Dedifferentiated amniotic fluid mesenchymal stem cell (primary cell): ENCODE data around the gene PVALEF.

Source experiments
- DNase-seq: peaks from one replicate; pipeline ENCODE4 v3.0.0-alpha.2; 2016; ENCODE audit errors: extremely low spot score

Gene PVALEF

DNA sequence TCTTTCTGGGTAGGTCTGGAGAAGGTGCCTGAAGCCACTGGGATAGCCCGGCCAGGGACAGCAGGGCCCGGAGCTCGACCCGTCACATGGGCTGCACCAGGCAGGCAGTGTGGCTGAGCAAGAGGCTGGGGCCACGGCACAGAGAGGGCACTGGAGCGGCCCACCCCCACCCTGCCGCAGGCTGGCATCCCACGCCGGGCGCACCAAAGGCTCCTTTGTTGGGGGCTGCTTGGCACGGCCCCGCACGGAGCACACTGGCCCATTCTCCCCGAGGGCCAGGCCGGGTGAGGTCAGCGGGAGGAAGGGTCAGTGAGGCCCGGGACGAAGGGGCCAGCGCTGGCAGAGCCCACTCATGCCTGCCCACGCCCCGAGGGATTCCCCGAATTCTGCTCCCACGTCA, 36.5 kb upstream of the PVALEF start:
- no peak for DNase-seq

- no peak for DNase-seq
Measured at GRCh38 chr17:81129289-81129688, 36.0 kb upstream of the PVALEF start.

- DNase-seq = no peak
Measured at GRCh38 chr17:81129711-81130367, 35.5 kb upstream of the PVALEF start.

DNA sequence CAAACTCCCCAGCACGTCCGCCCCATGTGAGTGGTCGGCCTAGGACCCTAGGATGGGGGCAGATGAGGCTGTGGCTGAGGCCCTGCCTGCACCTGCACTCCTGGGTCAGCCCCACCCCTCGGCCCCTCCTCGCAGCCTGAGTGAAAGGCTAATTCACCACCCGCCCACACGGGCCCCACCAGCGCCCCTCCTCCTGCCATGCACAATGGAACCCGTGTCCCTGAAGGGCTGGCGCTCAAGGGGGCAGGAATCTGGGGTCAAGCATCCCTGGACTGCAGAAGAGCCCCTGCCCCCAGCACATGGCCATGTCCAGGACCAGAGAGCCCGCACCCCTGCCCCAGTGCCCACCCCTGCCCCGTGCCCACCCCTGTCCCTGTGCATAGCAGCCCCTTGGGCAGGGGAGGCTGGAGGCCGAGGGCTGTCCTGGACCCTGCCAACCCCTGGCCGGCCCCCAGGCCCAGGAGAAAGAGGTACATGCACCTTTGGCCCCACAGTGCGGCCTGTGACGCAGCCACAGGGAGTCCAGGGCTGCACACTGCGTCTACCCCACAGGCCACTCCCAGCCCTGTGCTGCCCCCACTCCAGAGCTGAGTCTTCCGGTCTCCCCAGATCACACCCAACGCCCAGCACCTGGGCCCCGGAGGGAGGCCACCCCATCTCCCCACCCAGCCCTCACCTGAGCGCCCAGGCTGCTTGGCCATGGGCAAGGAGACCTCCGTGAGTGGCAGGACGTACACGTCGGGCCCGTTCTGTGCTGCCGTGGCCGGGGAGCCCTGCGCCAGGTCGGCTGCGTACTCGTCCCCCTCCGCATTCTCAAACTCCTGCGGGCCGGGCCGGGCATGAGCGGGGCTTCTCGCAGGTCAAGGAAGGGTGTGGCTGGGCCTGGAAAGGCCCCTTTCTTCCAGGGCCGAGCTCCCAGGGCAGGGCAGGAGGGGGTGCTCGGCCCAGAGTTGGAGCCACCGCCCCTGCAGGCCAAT, 34.6 kb upstream of the PVALEF start:
- DNase-seq = no peak

DNA sequence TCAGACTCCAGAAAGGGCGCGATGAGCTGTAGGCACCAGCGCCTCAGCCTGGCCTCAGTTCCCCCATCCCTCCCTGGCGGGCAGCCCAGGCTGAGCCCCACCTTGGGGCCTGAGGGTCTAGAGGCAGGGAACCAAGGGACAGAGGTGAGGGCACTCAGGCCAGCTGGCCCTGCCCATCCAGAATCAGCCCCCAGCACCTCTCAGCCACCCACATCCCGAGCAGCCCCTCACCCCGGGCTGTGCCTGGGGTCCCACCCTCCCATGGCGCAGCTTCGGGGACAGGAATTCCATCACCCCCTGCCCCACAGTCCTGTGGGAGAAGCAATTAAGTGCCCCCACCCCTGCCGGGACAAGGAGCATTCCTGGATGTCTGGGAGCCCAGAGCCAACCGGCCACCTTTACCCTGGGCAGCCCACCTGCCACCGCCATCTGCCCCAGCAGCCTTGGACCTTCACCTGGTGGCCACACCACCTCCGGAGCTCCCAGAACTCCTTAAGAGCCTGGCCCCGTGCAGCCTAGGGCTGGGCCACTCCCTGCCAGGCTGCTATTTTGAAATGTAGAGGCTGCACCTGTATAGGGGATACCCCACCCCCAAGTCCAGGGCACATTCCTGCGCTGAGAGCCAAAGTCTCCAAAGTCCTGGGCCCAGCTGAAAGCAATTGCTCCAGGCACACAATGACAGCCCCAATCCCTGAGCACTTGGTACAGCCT, 33.7 kb upstream of the PVALEF start:
- no peak for DNase-seq

DNA sequence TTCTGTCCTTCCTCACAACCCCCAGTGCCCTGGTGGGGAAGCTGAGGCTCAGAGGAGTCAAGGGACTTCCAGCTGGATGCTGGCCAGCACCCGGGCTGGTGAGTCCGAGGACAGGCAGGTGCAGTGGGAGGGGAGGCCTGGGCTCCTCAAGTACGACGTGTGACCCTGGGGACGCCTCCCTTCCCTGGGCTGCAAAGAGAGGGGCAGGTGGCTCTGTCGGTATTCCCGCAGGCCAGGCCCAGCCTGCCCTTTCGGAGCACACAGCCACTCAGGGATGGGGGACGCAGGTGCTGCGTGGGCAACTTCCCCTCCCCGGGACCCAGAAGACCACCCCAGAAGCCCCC, 33.1 kb upstream of the PVALEF start:
- no peak for DNase-seq

DNA sequence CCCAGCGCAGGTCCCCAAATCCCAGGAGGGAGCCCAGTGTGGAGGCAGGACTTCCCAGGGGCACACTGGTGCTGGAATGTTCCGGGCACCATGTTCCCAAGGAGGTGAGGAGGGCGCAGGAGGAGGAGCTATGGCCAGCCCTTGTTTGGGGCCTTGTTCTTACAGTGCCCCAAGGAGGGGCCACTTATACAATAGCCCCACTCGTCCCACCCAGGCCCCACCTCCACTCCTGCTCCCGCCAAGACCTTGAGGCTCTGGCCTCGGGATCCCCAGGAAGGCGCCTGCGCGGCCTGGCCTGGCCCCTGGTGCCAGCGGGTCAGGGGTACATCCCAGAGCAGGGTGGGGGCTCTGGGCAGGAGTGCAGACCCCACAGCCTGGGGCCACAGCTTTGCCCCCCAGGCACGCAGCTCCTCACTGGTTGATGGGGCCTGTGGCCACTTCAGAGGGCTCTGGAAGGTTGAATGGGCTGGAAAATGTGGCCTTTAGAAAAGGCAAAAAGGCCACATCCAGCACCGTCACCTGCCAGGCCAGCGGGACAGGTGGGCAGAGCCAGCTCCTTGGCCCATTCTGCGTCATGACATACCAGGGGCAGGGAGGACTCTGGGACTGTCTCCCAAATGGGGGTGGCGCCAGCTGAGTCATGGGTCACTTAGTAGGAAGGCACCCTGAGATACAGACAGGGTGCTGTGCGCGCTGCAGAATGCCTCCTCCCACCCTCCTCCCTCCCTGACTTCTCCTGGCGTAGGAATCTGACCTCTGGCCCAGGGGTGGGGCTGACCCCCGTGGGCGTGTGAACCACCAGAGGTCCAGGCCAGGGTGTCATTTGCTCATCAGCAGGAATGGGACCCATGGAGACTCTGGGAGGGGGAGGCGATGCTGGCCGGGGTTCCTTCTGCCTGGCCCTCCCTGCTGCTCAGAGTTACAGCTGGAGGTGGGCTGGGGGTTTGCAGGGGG, 32.3 kb upstream of the PVALEF start:
- no peak for DNase-seq

DNA sequence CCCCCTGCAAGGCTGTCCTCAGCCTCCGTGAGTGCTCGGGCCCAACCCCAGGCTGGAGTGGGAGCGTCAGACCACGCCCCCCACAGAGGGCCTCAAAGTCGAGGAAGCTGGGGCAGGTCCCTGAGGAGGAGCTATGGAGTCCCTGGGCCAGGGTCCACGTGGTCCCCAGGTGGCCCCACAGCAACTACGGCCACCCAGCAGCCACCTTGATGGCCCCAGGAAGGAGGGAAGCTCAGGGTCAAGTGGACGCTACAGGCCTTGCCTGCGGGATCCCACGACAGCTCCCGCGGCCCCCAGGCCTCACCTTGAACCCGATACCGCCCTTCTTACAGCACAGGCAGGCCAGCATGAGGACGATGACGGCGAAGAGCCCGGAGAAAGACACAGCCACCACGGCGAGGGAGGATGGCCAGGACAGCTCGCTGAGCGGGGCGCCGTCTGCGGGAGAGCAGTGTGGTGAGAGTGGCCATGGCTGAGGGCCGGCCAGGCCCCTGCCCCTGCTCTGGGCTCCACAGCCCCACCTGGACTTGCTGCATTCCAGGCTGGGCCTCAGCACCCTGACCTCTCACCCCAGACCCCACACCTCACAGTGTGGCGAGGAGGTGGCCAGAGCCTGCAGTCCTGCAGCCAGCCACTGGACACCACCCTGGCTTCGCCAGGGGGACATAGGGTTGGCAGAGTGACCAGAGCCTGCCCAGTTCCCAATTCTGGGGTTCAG, 31.1 kb upstream of the PVALEF start:
- DNase-seq = no peak

DNA sequence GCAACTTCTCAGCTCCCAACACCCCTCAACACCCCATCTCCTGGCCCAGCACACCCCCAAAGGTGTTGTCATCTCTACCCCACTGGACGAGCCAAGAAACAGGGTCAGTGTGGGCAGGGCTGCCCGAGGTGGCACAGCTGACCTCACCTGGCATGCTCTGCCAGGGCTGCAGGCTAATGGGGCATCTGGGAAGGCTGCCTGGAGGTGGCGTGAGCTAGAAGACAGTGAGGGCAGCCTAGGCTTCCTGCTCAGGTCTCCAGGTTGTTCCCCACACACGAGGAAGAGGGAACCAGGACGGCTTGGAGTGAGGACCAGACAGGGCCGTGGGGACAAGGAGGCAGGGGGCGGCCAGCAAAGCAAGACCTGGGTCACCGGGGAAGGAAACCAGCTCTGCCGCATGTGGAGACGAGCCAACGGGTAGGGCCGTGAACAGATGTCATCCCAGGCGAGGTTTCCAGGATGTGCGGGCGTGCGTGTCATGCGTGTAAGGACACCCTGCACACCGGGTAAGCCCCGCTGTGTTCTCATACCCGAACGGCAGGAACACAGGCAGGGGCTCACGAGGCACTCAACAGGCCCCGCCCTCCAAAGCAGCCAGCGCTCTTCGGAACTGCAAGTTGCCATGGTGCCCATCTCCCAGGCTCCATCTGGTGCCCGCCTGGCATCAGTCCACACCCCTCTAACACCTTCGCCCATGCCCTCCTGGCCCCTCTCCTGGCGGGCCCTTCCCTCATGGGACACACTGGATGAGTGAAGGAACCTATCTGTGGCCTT, 29.6 kb upstream of the PVALEF start:
- DNase-seq = no peak

DNA sequence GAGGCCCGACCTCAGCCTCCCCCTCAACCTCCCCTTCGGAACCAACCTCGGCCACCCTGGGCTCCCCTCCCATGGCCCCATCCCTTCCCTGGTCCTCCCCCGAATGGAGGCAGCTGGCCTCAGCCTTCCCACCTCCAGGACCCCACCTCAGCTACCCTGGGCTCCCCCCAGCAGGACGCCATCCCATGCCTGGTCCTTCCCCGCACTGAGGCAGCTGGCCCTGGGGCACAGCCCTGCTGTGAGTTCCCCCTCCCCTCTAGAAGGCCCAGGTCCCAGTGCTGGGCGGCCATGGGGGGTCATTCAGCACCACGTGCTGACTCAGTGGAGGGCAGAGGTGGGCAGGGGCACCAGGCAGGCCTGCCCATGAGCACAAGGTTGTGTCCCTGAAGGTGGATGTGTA, 28.9 kb upstream of the PVALEF start:
- no peak for DNase-seq

DNA sequence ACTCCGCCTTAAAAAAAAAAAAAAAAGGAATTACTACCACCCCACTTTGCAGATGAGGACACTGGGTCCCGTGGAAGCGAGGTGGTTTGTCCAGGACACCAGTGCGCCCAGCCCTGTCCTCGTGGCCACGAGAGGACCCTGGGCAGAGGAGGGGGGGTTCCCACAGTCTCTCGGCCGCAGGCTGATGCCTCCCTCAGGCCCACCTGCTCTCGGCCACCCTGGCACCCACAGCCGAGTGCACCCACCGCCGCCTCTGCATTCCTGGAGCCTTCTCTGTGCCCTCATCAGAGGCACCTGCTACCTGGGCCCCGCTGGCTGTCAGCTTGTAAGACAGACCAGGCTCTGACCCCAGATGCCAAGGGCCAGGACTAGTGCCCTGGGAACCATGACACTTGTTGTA, 28.1 kb upstream of the PVALEF start:
- no peak for DNase-seq

GRCh38 chr17:81138083-81138482, 27.2 kb upstream of the PVALEF start:
- DNase-seq = no peak

DNA sequence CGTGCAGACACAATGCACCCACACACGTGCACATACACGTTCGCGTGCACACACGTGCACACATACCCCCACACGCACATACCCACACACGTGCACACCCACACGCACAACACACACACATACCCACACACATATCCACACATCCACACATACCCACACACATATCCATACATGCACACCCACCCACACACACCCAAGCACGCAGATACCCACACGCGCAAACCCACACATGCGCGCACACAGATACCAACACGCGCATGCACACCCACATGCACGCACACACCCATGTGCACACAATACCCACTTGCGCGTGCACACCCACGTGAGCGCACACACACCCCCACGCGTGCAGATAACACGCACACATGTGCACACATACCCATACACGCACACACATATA, 26.8 kb upstream of the PVALEF start:
- DNase-seq = no peak

DNA sequence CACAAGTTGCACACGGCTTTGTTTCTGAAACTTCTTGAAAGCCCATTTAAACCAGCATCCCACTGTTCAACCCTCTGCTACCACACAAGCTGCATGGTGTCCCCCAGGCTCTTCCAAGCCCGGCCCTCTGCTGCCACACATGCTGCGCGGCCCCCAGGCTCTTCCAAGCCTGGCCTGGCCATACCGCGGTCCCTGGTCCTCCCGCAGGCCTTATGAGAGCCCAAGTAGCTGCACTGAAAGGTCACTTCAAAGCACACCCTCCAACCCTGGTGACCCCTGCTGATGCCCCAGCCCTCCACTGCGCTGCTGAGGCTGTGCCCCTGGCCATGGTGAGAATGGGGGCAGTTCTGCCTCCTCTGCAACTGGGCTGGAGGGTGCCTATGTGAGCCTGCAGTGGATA, 25.9 kb upstream of the PVALEF start:
- DNase-seq = no peak

GRCh38 chr17:81140018-81140417, 25.3 kb upstream of the PVALEF start:
- no peak for DNase-seq

GRCh38 chr17:81140695-81141094, 24.6 kb upstream of the PVALEF start:
- DNase-seq = no peak

DNA sequence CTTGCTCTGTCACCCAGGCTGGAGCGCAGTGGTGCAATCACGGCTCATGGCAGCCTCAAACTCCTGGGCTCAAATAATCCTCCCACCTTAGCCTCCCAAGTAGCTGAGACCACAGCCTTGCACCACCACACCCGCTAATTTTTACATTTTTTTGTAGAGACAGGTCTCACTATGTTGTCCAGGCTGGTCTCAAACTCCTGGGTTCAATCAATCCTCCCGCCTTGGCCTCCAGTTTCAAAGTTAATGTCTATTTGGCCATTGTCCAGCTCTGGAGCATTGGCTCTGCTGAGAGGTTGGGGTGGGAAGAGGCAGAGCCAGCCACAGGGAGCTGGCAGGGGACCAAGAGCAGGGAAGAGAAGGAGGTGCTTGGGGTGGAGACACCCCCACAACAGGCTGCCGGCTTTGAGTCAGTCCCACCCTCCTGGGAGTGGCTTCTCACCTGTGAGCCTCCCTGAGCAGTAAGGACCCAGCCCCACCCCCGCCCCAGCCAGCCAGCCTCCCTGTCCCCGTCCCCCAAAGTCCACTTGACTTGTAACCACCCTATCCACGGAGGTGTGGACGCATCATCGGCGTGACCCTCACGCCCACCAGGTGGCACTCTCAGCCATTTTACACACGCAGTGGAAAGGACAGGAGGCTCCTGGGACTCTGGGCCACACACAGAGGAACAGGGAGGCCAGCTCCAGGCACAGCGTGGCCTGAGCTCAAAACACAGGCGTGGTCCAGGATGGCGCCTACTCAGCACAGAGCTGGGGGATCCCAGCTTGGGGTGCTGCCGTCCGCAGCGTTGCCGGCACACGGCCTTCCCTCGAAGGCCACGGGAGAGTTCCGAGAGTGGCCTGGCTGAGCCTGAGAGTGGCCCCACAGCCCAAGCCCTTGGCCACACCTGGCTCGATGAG, 22.8 kb upstream of the PVALEF start:
- DNase-seq = peak; percentile 27

GRCh38 chr17:81143200-81143527, 22.1 kb upstream of the PVALEF start:
- no peak for DNase-seq

DNA sequence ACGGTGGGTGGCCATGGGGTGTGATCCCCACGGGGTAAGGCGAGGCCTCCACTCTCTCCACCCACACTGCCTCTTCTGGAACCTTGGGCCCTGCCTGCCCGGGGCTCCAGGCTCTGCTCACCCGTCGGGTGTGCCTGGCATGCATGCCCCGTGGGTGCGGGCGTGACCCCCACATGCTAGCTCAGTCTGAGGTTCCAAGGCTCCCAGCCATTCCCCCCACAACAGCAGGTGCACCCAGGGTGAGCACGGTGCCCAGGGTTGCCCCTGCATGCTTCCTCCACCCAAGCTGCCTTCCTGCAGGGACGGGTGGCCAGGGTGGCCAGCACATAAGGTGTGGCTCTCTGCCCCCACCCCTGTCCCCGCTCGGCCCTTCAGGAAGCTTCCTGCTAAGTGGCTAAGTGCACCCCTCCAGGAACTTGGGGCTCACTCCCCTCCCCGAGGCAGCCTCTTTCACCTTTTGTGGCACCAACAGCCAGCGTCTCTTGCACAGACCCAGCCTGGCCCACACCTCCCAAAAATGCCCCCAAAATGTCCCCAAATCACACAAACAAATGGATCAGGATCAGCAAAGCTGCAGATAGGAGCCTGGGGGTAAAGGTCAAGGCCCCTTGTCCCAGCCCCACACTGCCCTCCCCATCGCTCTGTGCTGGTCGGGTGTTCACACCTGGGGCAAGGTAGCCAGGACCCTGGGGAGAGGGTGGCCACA, 21.4 kb upstream of the PVALEF start:
- DNase-seq = no peak
